SKM-1 (cell line): ENCODE measurements around the gene INTS15.
A peak's percentile ranks its signal among the peaks of the same experiment; 100 is the strongest.

ENCODE experiments used
- DNase-seq: peaks from one replicate; lab custom pipeline; 2025; ENCODE audit not compliant: unreplicated experiment; lab: John Stamatoyannopoulos, UW

INTS15 gene

GRCh38 chr7:6616854-6617643 lies 27.2 kb downstream of the INTS15 start:
- DNase-seq = no peak

GRCh38 chr7:6618621-6619020 lies 28.8 kb downstream of the INTS15 start:
- DNase-seq = no peak

- no peak for DNase-seq
Observed at GRCh38 chr7:6619961-6620360, 30.1 kb downstream of the INTS15 start.

GRCh38 chr7:6621195-6622133 lies 31.6 kb downstream of the INTS15 start:
- no peak for DNase-seq

- DNase-seq = no peak
Observed at GRCh38 chr7:6622134-6622710, 32.4 kb downstream of the INTS15 start.

- DNase-seq = no peak
Observed at GRCh38 chr7:6623589-6624245, 33.9 kb downstream of the INTS15 start.

- no peak for DNase-seq
Observed at GRCh38 chr7:6624246-6624611, 34.4 kb downstream of the INTS15 start.

- no peak for DNase-seq
Observed at GRCh38 chr7:6628045-6628444, 38.2 kb downstream of the INTS15 start.

- no peak for DNase-seq
Observed at GRCh38 chr7:6630007-6630849, 40.4 kb downstream of the INTS15 start.

GRCh38 chr7:6631605-6632004 lies 41.8 kb downstream of the INTS15 start:
- DNase-seq = no peak

- DNase-seq = no peak
Observed at GRCh38 chr7:6634021-6634420, 44.2 kb downstream of the INTS15 start.

GRCh38 chr7:6634971-6635370 lies 45.1 kb downstream of the INTS15 start:
- DNase-seq = peak; percentile 44

- no peak for DNase-seq
Observed at GRCh38 chr7:6636741-6637543, 47.1 kb downstream of the INTS15 start, which contains the start of gene ZNF316. ZNF316 (plus strand) TSS chr7:6637318; CDS start chr7:6642410, 5,092 bp downstream.

GRCh38 chr7:6637544-6638229 lies 47.9 kb downstream of the INTS15 start:
- no peak for DNase-seq

- DNase-seq = no peak
Observed at GRCh38 chr7:6639032-6639431, 49.2 kb downstream of the INTS15 start.

GRCh38 chr7:6639627-6640026 lies 49.8 kb downstream of the INTS15 start:
- DNase-seq = no peak

- no peak for DNase-seq
Observed at GRCh38 chr7:6640246-6640721, 50.5 kb downstream of the INTS15 start.

- DNase-seq = no peak
Observed at GRCh38 chr7:6641305-6642035, 51.6 kb downstream of the INTS15 start.
